Bronchial epithelial cell (primary cell): ENCODE results near the gene TSPAN1. TPM values are rescaled to one million over a fixed set of nuclear protein-coding genes. Genes with fewer than 3 reads are reported as not detected.

ENCODE experiments used
- DNase-seq: peaks from one replicate; pipeline ENCODE4 v3.0.0-alpha.2; 2010; ENCODE audit warnings: low read depth
- FAIRE-seq: peaks from 2 replicates; lab custom pipeline; 2011; peaks lifted over from hg19 to GRCh38; lab: Jason Lieb, UNC
- H3K27me3 ChIP-seq: 2 replicates; pipeline ENCODE4 v1.5.1; 2011; ENCODE audit warnings: low read length; ENCODE audit not compliant: control insufficient read depth, insufficient read depth
- H3K36me3 ChIP-seq: 2 replicates; pipeline ENCODE4 v1.5.1; 2011; ENCODE audit warnings: low read length; ENCODE audit not compliant: control insufficient read depth, insufficient read depth
- H3K4me3 ChIP-seq: 2 replicates; pipeline ENCODE4 v1.5.1; 2011; ENCODE audit warnings: mild to moderate bottlenecking, low read depth, low read length, control low read depth
- CTCF ChIP-seq: IDR thresholded peaks from 2 replicates; pipeline ENCODE4 v1.5.1; 2011; ENCODE audit warnings: mild to moderate bottlenecking, moderate library complexity, low read length, control low read depth, inconsistent platforms; ENCODE audit not compliant: insufficient read depth, severe bottlenecking
- total RNA-seq: library from RNA; depleted of rRNA; stranded (reverse); fragments of >200 nt; gene quantifications from 2 replicates; pipeline ENCODE4 v1.2.1, GENCODE V29; 2014

Gene TSPAN1
- total RNA-seq, 1 donor from 2014 or later = 42.1 TPM

GRCh38 chr1:46172321-46172720 is 2.6 kb upstream of the TSPAN1 start:
- no peak for DNase-seq
- Histone ChIP-seq H3K27me3 (no peaks in the 10 kb centered on the region), H3K4me3 (no peak overlapping the region), H3K36me3 (no peaks in the 10 kb centered on the region)
- FAIRE-seq = no peak
- no peak for TF ChIP-seq CTCF

DNA sequence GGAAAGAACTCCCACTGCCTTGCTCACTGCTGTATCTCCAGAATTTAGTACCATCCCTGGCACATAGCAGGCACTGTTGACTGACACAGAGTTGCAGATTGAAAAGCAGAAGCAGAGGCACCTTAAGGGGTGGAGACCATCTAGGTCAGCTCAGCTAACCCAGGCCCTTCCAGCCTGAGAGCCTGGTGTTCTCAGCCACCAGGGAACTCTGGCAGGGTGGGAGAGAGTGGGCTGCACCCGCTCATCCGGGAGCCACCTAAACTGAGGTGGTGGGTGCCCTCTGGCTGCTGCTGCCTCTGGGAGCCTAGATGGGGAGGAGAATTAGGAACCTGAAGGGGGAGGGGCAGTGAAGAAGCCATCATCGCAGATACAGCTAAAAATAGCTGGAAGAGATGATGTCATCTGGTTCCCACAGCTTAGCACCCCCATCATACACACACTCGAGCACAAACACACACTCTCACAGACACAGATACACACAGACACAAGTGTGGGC is 1.5 kb upstream of the TSPAN1 start:
- Histone ChIP-seq H3K27me3 (no peaks in the 10 kb centered on the region), H3K36me3 (no peaks in the 10 kb centered on the region), H3K4me3 (no peak overlapping the region)
- no peak for TF ChIP-seq CTCF
- DNase-seq (no peak), FAIRE-seq (no peak)

DNA sequence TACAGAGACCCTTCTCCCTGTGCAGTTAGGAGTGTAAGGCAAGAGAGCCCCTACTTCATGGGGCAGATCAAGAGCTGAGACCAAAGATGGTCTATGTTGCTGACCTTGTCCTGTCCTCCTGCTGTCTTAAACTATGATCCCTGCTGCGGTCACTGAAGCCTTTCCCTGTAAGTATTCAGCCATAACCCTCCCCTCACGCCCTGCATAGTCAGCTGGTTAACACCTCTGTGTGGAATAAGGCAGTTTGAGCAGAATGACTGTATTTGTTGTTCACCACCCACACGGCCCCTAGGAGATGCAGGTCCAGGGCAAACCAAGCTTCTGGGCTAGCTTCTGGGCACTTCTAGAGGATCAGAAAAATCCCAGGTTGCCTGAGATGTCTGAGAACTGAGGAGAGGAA is 356 bp downstream of the TSPAN1 start:
- FAIRE-seq (no peak), DNase-seq (no peak)
- no peak for TF ChIP-seq CTCF
- H3K36me3 ChIP-seq = no peaks in the 10 kb centered on the region
- no peaks in the 10 kb centered on the region for H3K27me3 ChIP-seq
- H3K4me3 ChIP-seq = no peak overlapping the region

DNA sequence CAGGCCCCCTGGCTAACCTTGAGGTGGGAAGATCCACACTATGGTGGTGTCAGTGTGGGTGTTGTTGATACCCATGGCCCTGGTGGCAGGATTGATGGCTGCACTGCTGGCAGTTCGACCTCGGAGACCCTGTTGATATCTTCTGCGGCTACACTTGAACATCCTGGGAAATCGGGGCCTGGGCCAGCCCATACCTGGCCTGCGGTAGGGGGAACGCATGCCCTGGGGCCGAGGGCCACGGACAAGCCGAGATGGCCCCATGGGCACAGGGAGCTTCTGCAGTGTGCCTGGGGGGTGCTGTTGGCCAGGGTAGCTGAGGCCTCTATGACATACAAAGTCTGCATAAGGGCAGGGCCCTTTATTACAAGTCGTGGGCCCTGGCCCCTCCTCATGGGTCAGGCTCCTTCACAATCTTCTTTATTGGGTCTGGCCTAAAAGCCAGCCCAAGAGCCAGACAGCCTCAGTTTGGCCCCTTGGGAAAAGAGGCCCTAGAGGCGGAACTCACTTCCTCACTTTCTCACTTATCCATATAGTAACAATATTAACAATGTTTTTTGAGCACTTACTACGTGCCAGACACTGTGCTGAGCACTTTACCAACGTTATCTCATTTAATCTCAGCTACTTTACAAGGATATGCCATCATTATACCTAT is 1.5 kb downstream of the TSPAN1 start, which contains the start of gene P3R3URF:
Gene P3R3URF (minus strand): TSS at position 278 of the 655 bp plus-strand sequence. CDS start 17 bp downstream, at position 261.
- Histone ChIP-seq H3K27me3 (no peaks in the 10 kb centered on the region), H3K4me3 (no peak within 1 kb of the TSS), H3K36me3 (no peaks in the 10 kb centered on the region)
- no peak for TF ChIP-seq CTCF
- FAIRE-seq (no peak), DNase-seq (no peak)

DNA sequence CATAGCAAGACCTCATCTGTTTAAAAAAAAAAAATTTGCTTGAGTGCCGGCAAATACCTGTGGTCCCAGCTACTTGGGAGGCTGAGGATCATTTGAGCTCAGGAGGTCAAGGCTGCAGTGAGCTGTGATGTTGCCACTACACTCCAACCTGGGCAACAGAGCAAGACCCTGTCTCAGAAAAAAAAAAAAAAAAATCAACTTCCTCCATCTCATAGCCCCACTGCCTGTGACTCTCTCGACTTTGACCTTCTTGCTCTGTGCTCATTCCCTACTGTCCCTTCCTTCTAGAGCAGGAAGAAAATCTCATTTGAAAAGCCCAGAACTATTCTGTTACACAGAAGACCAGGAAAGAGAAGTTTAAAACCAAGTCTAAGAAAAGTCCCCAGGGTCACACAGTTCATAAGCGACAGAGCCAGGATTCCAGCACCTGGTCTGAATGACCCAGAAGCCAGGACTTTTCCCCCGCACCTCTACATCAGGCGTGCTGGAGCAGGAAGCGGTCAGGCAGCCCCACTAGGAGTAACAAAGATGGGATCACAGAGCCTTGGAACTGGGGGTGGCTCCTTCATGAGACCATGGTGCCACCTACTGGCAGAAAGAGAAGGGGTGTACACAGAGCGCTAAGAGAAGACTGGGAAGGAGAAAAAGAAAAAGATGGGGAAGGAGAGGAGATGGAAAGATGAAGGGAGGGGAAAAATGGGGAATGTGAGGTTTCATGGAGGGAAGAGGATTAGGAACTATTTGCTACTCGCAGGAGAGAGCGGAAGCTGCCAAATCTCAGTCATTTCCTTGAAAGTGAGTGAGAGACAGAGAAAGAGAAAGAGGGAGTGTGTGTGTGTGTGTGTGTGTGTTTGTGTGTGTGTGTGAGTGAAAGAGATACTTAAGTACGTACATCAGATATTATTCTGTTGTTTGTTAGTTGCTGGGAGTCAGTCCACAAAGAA is 4.5 kb downstream of the TSPAN1 start:
- no peak for FAIRE-seq
- H3K27me3 ChIP-seq = no peaks in the 10 kb centered on the region
- H3K4me3 ChIP-seq = no peak overlapping the region
- DNase-seq = peak; percentile 77
- H3K36me3 ChIP-seq = peaks cover under 1% of the 10 kb centered on the region
- TF ChIP-seq CTCF = peak; percentile 80
